Measurements from ENCODE around the gene IL26. TPM values are rescaled to one million over a fixed set of nuclear protein-coding genes. Genes with fewer than 3 reads are reported as not detected.

Gene IL26
- total RNA-seq, 1 experiment from 2014 or later, result not detected

GRCh38 chr12:68207276-68207675 is 18.3 kb downstream of the IL26 start:
- Histone ChIP-seq H4K20me1 (ENCODE audit: low read length) (no peaks in the 10 kb centered on the region), H3K79me2 (ENCODE audit: low read length) (no peaks in the 10 kb centered on the region), H3K4me2 (ENCODE audit: low read length) (no peak overlapping the region), H3K27ac (ENCODE audit: low read length) (no peak overlapping the region), H3K9ac (ENCODE audit: low read length) (no peak overlapping the region), H3K36me3 (ENCODE audit: low read depth, low read length) (no peaks in the 10 kb centered on the region), H3F3A (ENCODE audit: low read length, unreplicated experiment) (no peaks in the 10 kb centered on the region), H3K4me1 (ENCODE audit: insufficient read depth, low read length) (no peaks in the 10 kb centered on the region), H3K9me2 (replicated peaks; ENCODE audit: low read length) (no peaks in the 10 kb centered on the region), H3K27me3 (ENCODE audit: low read length) (peaks cover 81% of the 10 kb centered on the region), H3K4me3 (ENCODE audit: low read length) (no peak overlapping the region), H3K9me3 (ENCODE audit: low read length) (no peaks in the 10 kb centered on the region), H2AFZ (ENCODE audit: low read length) (no peak overlapping the region)
- no TSS peak for BruUV-seq (replicated peaks)
- no peak for DNase-seq
- no peak for TF ChIP-seq CTCF (conservative IDR thresholded peaks at IDR 0.05; ENCODE audit: low read depth, low read length)
- TF ChIP-seq EZH2phosphoT487 (IDR thresholded peaks at IDR 0.05; ENCODE audit: borderline replicate concordance, low read length), result no peak
- no peak for TF ChIP-seq EZH2 (IDR thresholded peaks at IDR 0.05; ENCODE audit: low read length, unreplicated experiment)
- POLR2A ChIA-PET (ENCODE audit: unreplicated experiment), result no interaction called here
- intact Hi-C loops (cut with micrococcal nuclease), result no loop called here
- CTCF ChIA-PET, result no interaction called here
- no peak for ATAC-seq

GRCh38 chr12:68206446-68206845 is 19.2 kb downstream of the IL26 start:
- no peak overlapping the region for H3K27ac ChIP-seq (ENCODE audit: low read length)
- H3K9ac ChIP-seq (ENCODE audit: low read length), result no peak overlapping the region
- BruUV-seq (replicated peaks), result no TSS peak
- ChIA-PET POLR2A (ENCODE audit: unreplicated experiment) (interaction anchor here (0.6 kb wide), 1 partner anchor 113 kb away, joined by 3 read pairs; no protein-coding TSS in a partner anchor), CTCF (no interaction called here)
- H3K4me1 ChIP-seq (ENCODE audit: insufficient read depth, low read length), result no peaks in the 10 kb centered on the region
- H3K79me2 ChIP-seq (ENCODE audit: low read length), result no peaks in the 10 kb centered on the region
- H3K9me3 ChIP-seq (ENCODE audit: low read length), result no peaks in the 10 kb centered on the region
- TF ChIP-seq CTCF (conservative IDR thresholded peaks at IDR 0.05; ENCODE audit: low read depth, low read length) (no peak), EZH2 (IDR thresholded peaks at IDR 0.05; ENCODE audit: low read length, unreplicated experiment) (no peak), EZH2phosphoT487 (IDR thresholded peaks at IDR 0.05; ENCODE audit: borderline replicate concordance, low read length) (no peak)
- DNase-seq (no peak), ATAC-seq (no peak)
- no peaks in the 10 kb centered on the region for H4K20me1 ChIP-seq (ENCODE audit: low read length)
- no peaks in the 10 kb centered on the region for H3K9me2 ChIP-seq (replicated peaks; ENCODE audit: low read length)
- H3F3A ChIP-seq (ENCODE audit: low read length, unreplicated experiment), result no peaks in the 10 kb centered on the region
- H3K4me2 ChIP-seq (ENCODE audit: low read length), result no peak overlapping the region
- H3K4me3 ChIP-seq (ENCODE audit: low read length), result no peak overlapping the region
- no peaks in the 10 kb centered on the region for H3K36me3 ChIP-seq (ENCODE audit: low read depth, low read length)
- no peak overlapping the region for H2AFZ ChIP-seq (ENCODE audit: low read length)
- peaks cover 79% of the 10 kb centered on the region for H3K27me3 ChIP-seq (ENCODE audit: low read length)
- intact Hi-C loops (cut with micrococcal nuclease), result no loop called here

- ChIA-PET CTCF (no interaction called here), POLR2A (ENCODE audit: unreplicated experiment) (no interaction called here)
- Histone ChIP-seq H3K27ac (ENCODE audit: low read length) (no peak overlapping the region), H3K4me3 (ENCODE audit: low read length) (no peak overlapping the region), H3K36me3 (ENCODE audit: low read depth, low read length) (no peaks in the 10 kb centered on the region), H3K79me2 (ENCODE audit: low read length) (no peaks in the 10 kb centered on the region), H3K4me1 (ENCODE audit: insufficient read depth, low read length) (no peaks in the 10 kb centered on the region), H4K20me1 (ENCODE audit: low read length) (no peaks in the 10 kb centered on the region), H3K9ac (ENCODE audit: low read length) (no peak overlapping the region), H3K4me2 (ENCODE audit: low read length) (no peak overlapping the region), H3F3A (ENCODE audit: low read length, unreplicated experiment) (no peaks in the 10 kb centered on the region), H3K9me3 (ENCODE audit: low read length) (no peaks in the 10 kb centered on the region), H3K9me2 (replicated peaks; ENCODE audit: low read length) (no peaks in the 10 kb centered on the region), H3K27me3 (ENCODE audit: low read length) (peaks cover 73% of the 10 kb centered on the region), H2AFZ (ENCODE audit: low read length) (no peak overlapping the region)
- DNase-seq (no peak), ATAC-seq (no peak)
- intact Hi-C loops (cut with micrococcal nuclease), result no loop called here
- TF ChIP-seq CTCF (conservative IDR thresholded peaks at IDR 0.05; ENCODE audit: low read depth, low read length) (no peak), EZH2phosphoT487 (IDR thresholded peaks at IDR 0.05; ENCODE audit: borderline replicate concordance, low read length) (no peak), EZH2 (IDR thresholded peaks at IDR 0.05; ENCODE audit: low read length, unreplicated experiment) (no peak)
- no TSS peak for BruUV-seq (replicated peaks)
Observed at GRCh38 chr12:68203460-68203875, 22.1 kb downstream of the IL26 start.
